Hematopoietic multipotent progenitor cell treated with erythropoietin and hydrocortisone succinate and interleukin-3 and kit ligand, for 6 days (in vitro differentiated cells): ENCODE measurements around the gene KSR2.
"Not testable (repeated sequence)": the region's sequence is repeated elsewhere in the genome, so short reads cannot be mapped to it uniquely, and the experiment has no call there.

ENCODE experiments used
- DNase-seq: peaks from one replicate; pipeline ENCODE4 v3.0.0-alpha.2; 2015

The KSR2 gene

DNA sequence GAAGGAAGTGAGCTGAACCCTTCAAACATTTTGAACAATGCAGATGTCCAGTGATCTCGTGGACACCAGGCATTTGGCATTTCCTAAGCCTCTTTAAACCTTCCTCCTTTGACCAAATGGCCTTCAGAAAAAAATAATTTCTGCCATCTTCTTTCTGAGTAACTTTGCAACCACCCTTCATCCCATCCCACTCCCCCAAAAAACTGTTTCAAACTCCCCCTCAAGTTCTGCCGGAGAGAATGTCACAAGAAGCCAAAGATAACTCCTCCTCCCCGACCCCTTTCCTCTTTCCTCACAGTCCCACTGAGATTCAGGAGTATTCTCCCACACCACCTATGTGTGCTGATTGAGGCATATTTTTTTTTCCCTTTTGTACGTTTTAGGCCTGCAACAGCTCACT is 1.7 kb downstream of the KSR2 start:
- no peak for DNase-seq

GRCh38 chr12:117966511-117966910 is 2.3 kb downstream of the KSR2 start:
- DNase-seq = no peak

GRCh38 chr12:117963836-117964235 is 5.0 kb downstream of the KSR2 start:
- DNase-seq = no peak

DNA sequence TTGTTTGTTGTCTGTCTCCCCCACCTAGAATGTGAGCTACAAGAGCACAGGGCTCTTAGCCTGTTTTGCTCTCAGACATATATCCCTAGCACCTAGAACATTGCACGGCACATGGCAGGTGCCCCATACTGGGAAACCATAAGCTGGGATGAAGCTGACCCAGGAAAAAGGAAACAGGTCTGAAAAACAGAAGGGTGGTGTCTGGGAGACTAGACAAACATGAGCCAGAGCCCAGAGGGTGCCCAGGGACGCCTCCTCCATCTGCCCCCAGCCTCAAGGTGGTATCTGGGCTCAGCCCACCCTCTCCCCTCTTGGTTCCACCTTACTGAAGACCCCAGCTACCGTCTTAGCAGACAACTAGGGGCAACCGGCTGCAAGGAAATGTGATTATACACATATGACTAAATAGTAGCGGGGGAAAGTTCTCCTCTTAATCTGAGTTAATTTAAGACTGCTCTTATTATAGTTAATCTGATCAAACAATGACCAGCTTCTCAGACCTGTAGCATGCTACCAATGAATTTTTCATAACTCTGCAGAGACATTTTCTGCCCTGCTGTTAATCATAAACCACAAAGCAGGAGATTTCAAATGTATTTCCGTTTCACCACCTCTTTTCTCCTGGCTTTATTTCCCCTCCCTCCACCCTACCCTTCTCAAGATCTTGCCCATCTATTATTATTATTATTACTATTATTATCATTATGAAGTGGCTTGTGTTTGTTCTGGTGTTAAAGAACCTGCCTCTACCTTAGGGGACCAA is 31.9 kb downstream of the KSR2 start:
- DNase-seq = no peak

DNA sequence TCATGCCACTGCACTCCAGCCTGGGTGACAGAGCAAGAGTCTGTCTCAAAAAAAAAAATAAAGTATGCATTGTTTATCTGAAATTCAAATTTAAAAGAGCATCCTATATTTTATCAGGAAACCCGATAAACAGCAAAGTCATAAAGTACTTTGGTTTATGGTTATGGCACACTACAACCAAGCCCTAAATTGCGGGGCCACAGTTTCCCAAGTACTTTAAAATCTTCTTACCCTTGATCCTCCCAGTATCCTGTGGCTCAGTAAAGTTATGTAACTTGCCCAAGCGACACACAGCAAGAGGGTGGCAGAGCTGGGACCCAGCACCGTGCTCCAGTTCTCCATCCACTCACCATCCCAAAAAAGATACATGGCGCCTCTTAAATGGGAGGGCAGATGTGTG is 35.2 kb downstream of the KSR2 start:
- no peak for DNase-seq

- DNase-seq = no peak
These were observed 42.3 kb downstream of the KSR2 start for GRCh38 chr12:117926391-117926899.

DNA sequence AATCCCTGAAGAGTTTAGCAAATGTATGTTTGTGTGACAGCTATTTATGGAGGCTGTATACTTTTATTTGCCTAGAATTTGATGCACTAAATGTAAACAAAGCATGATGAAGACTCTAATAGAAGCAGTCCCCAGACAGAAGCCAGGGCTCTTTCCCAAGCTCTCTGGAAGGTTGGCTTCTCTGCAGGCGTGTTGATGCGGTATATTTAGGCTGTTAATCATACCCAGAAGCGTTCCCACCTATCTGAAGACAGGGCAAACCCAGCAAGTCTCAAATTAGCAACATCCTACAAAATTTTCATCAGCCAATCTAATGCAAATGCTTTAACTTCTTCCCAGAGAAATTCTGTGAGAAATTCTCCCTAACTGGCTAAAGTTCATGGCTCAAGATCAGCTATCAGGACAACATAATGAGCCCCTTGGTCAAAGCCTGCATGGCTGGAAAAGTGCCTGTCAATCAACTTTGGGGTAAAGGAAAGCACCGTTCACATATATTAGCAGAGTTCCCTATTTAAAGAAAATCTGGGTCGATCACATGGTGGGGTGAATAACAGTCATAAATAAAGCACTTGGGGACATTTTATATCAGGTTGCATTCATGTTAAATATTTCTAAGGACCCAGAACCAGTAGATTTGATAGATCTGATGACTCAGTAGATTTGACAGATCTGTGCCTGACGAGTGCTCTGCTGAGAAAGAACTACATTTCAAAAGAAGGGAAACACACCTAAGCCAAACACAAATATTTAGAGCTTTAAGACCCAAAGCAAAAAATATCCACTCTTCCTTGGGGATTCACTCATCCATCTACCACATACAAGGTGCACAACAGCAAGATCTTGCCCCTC is 46.6 kb downstream of the KSR2 start:
- no peak for DNase-seq

- no peak for DNase-seq
These were observed 49.3 kb downstream of the KSR2 start for GRCh38 chr12:117919479-117919878.

DNA sequence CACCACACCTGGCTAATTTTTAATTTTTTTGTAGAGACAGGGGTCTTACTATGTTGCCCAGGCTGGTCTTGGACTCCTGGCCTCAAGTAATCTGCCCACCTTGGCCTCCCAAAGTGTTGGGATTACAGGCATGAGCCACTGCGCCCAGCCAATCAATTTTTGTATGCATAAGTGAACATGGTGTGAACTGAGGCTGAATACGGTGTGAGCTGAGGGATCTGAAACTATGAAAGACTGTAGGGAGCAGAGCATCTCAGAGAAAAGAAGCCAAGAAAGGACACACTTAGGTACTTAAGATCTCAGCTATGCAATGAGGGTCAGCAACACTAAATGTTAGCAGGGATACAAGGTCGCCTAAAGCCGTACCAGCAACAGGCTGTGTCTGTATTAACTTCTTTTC is 54.1 kb downstream of the KSR2 start:
- DNase-seq = no peak

- DNase-seq = no peak
These were observed 56.0 kb downstream of the KSR2 start for GRCh38 chr12:117912756-117913155.

DNA sequence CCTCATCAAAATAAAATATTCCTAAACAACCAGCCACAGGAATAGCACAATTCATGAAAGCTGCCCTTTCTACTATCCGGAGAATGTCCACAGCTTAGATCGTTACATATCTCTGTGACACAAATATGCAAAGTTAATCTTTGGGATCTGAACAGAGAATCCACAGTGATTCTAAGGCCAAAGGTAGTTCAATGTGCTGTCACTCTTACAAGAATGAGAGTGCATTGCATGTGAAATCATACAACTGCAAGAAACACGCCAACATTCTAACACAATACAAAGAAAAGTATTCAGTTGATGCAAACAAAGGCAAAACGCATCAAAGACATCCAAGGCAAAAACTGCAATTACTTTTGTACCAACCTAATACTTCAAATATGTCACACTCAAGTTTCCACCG is 60.4 kb downstream of the KSR2 start:
- DNase-seq = no peak

- no peak for DNase-seq
These were observed 61.6 kb downstream of the KSR2 start for GRCh38 chr12:117907108-117907689.

DNA sequence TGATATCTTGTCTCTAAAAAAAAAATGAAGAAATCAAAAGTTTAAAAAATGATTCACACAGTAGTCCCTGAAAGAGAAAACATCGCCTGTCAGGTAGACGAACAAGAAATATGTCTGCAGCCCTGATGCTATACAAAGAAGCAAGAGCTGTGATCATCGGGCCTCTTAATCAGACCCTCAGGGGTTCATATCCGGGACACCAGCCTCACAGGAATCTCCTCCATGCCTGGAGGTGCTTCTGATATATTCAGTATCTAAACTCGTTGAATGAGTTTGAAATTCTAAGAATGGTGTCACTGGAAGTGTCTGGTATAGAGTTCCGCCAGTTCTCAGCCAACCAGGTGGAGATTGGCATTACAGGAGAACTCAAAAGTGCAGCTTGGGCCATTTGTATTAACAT is 64.7 kb downstream of the KSR2 start:
- DNase-seq = no peak

DNA sequence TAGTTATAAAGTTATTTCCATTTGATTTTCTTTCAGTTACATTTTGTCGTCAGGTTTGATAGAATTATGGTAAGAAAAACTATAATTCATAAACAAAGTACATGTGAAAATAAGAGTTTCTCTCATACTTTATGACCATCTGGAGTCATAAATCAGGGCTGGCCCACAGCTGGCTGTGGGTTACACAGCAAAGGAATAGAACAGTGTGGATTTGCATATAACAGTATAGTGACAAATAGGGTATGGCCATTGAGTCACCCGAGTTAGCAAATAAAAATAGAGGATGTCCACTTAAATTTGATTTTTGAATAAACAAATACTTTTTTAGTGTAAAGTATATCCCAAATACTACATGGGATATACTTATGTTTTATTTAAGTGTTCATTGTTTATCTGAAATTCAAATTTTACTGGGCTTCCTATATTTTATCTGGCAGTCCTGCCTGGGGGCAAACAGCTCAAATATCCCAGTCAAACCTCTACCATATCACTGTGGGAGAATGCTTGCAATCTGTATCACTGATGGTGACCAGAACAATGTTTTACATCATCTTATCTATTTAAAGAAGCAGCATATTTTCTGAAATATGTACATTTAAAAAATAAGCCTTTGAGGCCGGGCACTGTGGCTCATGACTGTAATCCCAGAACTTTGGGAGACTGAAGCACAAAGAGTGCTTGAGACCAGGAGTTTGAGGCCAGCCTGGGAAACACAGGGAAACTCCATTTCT is 65.5 kb downstream of the KSR2 start:
- no peak for DNase-seq

GRCh38 chr12:117901631-117902030 is 67.2 kb downstream of the KSR2 start:
- DNase-seq = no peak

GRCh38 chr12:117900561-117900960 is 68.2 kb downstream of the KSR2 start:
- DNase-seq = no peak

GRCh38 chr12:117897372-117898161 is 71.2 kb downstream of the KSR2 start:
- DNase-seq = no peak

- DNase-seq = no peak
These were observed 72.8 kb downstream of the KSR2 start for GRCh38 chr12:117896009-117896408.

DNA sequence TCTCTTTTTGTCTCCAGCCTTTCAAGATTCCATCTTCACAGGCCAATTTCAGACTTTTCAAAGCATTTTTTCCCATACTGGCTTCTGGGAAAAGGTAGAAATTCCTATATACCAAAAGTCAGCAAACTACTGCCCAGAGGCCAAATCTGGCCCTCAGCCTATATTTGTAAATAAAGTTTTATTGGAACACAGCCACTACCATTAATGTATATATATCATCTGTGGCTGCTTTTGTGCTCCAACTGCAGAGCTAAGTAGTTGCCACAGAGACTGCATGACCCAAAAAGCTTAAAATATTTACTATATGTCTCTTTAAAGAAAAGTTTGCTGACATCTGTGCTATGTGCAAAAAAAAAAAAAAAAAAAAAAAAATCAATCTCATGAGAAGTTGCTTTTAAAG is 76.3 kb downstream of the KSR2 start:
- no peak for DNase-seq

DNA sequence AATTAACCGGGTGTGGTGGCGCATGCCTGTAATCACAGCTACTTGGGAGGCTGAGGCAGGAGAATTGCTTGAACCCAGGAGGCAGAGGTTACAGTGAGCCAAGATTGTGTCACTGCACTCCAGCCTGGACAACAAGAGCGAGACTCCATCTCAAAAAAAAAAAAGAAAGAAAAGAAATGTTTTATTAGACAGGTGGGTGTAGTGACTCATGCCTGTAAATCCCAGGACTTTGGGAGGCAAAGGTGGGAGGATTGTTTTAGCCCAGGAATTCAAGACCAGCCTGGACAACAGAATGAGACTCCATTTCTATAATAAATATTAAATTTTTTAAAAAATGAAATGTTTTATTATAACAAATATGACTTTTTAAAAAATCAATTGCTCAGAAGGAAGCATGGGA is 77.5 kb downstream of the KSR2 start:
- not testable (repeated sequence) for DNase-seq

GRCh38 chr12:117890644-117891043 is 78.1 kb downstream of the KSR2 start:
- DNase-seq = no peak

GRCh38 chr12:117890137-117890536 is 78.7 kb downstream of the KSR2 start:
- peak; percentile 6 for DNase-seq
